Epithelial cell of esophagus (primary cell): Measurements from ENCODE around the gene SMIM12.
A peak's percentile ranks its signal among the peaks of the same experiment; 100 is the strongest.

Source experiments
- DNase-seq: peaks from one replicate; pipeline ENCODE4 v3.0.0; 2010; ENCODE audit warnings: low read depth
- H3K4me3 ChIP-seq: 2 replicates; pipeline ENCODE4 v1.5.1; 2011; ENCODE audit warnings: mild to moderate bottlenecking, low read length, control low read depth
- CTCF ChIP-seq: IDR thresholded peaks from 2 replicates; pipeline ENCODE4 v1.5.1; 2011; ENCODE audit warnings: low read depth, mild to moderate bottlenecking, low read length, control low read depth, inconsistent platforms; ENCODE audit not compliant: insufficient read depth; ENCODE audit errors: missing control alignments

SMIM12 gene

GRCh38 chr1:34856697-34857096, 2.9 kb downstream of the SMIM12 start:
- TF ChIP-seq CTCF, result no peak
- DNase-seq, result no peak
- H3K4me3 ChIP-seq, result no peak overlapping the region

- peak; percentile 97 for DNase-seq
- peak; percentile 99 for TF ChIP-seq CTCF
- no peak overlapping the region for H3K4me3 ChIP-seq
These were observed 6.8 kb downstream of the SMIM12 start for GRCh38 chr1:34852677-34853217.

GRCh38 chr1:34851431-34852105, 8.0 kb downstream of the SMIM12 start:
- no peak overlapping the region for H3K4me3 ChIP-seq
- peak; percentile 36 for DNase-seq

DNA sequence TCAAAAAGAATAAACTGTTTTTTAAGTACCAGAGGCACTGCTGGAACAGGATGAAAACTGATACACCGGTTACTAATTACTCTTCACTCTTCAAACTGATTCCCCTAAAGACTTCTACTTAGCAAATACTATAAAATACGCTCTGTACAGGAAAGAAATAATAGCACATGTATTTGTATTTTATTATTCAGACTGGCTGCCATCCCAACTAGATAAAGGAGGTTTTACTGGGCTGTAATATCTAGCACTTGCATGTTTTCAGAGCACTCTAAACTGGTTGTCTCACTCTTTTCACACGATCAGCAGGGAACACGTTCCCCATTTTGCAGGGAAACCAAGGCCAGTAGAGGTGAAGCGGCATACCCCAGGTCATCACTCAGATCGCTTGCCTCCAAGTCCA, 9.2 kb downstream of the SMIM12 start:
- no peak overlapping the region for H3K4me3 ChIP-seq
- no peak for DNase-seq
- TF ChIP-seq CTCF, result no peak

More at GRCh38 chr1:34851431-34852105, 8.0 kb downstream of the SMIM12 start:
- no peak for TF ChIP-seq CTCF

DNA sequence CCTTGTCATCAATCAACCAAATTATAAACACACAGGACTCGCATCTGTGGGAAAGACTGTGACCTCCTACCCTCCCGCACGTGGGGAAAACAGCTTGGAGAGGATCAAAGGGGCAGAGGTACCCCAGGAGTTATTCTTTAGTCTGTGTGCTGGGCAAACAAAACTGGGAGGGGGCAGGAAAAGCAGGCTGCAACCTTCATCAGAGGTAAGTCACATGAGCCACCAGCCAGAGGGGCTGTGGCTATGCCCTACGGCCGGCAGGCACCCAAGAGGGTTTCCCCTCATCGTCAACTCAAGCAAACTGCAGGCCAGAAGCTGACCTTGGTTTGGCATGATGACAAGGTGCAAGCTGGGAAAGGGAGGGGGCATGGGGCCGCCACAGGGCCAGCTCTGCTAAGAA, 12.5 kb downstream of the SMIM12 start:
- no peak for TF ChIP-seq CTCF
- DNase-seq, result no peak

GRCh38 chr1:34846265-34846664, 13.3 kb downstream of the SMIM12 start:
- no peak for TF ChIP-seq CTCF
- DNase-seq, result no peak

More for the DNA sequence above, 12.5 kb downstream of the SMIM12 start:
- no peak overlapping the region for H3K4me3 ChIP-seq

More at GRCh38 chr1:34846265-34846664, 13.3 kb downstream of the SMIM12 start:
- H3K4me3 ChIP-seq, result no peak overlapping the region
